Neural cell (in vitro differentiated cells): Measurements from ENCODE around the gene SLX4IP. TPM values are rescaled to one million over a fixed set of nuclear protein-coding genes. Genes with fewer than 3 reads are reported as not detected.

Experiments
- H2AFZ ChIP-seq: fragments of 200-600, 300-800 bp; sonication (generic), shearing (Covaris generic); 2 replicates; pipeline ENCODE4 v1.6.0; 2014; ENCODE audit warnings: low read depth, mild to moderate bottlenecking, antibody characterized with exemption, low read length, moderate library complexity
- H3F3A ChIP-seq: fragments of 200-600 bp; shearing (Covaris generic); 2 replicates; pipeline ENCODE4 v1.6.1; 2016; ENCODE audit warnings: mild to moderate bottlenecking, moderate library complexity, mixed read lengths, antibody characterized with exemption, low read length; ENCODE audit not compliant: insufficient read depth, poor library complexity, severe bottlenecking
- H3K27ac ChIP-seq: fragments of 200-600, 300-800 bp; sonication (generic), shearing (Covaris generic); 2 replicates; pipeline ENCODE4 v1.5.1; 2014; ENCODE audit warnings: mild to moderate bottlenecking, low read length, moderate library complexity
- H3K27me3 ChIP-seq: fragments of 300-800, 200-600 bp; sonication (generic), shearing (Covaris generic); 2 replicates; pipeline ENCODE4 v1.6.0; 2014; ENCODE audit warnings: mild to moderate bottlenecking, low read depth, low read length, moderate library complexity; ENCODE audit not compliant: insufficient read depth
- H3K36me3 ChIP-seq: fragments of 300-800, 200-600 bp; sonication (generic), shearing (Covaris generic); 2 replicates; pipeline ENCODE4 v1.5.1; 2014; ENCODE audit warnings: mild to moderate bottlenecking, antibody characterized with exemption, low read length, moderate library complexity; ENCODE audit not compliant: insufficient read depth
- H3K4me2 ChIP-seq: fragments of 300-800, 200-600 bp; sonication (generic), shearing (Covaris generic); 2 replicates; pipeline ENCODE4 v1.6.0; 2014; ENCODE audit warnings: mild to moderate bottlenecking, low read length
- H3K4me3 ChIP-seq: fragments of 300-800, 200-600 bp; sonication (generic), shearing (Covaris generic); 2 replicates; pipeline ENCODE4 v1.5.1; 2014; ENCODE audit warnings: mild to moderate bottlenecking, low read length, moderate library complexity
- H3K79me2 ChIP-seq: fragments of 200-600 bp; shearing (Covaris generic); replicated peaks from 2 replicates; pipeline ENCODE4 v1.6.0; 2014; ENCODE audit warnings: mild to moderate bottlenecking, low read length, moderate library complexity; ENCODE audit not compliant: insufficient read depth
- H3K9ac ChIP-seq: fragments of 300-800, 200-600 bp; sonication (generic), shearing (Covaris generic); 2 replicates; pipeline ENCODE4 v1.6.1; 2016; ENCODE audit warnings: mild to moderate bottlenecking, low read length, mixed read lengths
- H3K9me2 ChIP-seq: fragments of 200-600 bp; shearing (Covaris generic); 2 replicates; pipeline ENCODE4 v1.6.1; 2016; ENCODE audit warnings: mild to moderate bottlenecking, low read length, mixed read lengths; ENCODE audit not compliant: insufficient read depth
- H3K9me3 ChIP-seq: fragments of 200-600, 300-800 bp; sonication (generic), shearing (Covaris generic); 2 replicates; pipeline ENCODE4 v1.6.1; 2016; ENCODE audit warnings: mild to moderate bottlenecking, mixed run types, low read length, moderate library complexity, mixed read lengths
- H4K20me1 ChIP-seq: fragments of 200-600 bp; shearing (Covaris generic); 2 replicates; pipeline ENCODE4 v1.6.1; 2016; ENCODE audit warnings: mild to moderate bottlenecking, mixed run types; ENCODE audit not compliant: insufficient read depth
- CTCF ChIP-seq: fragments of 450-650 bp; IDR thresholded peaks from 2 replicates; pipeline ENCODE4 v1.5.1; 2014; ENCODE audit warnings: antibody characterized with exemption, mild to moderate bottlenecking, moderate library complexity; ENCODE audit not compliant: poor library complexity, severe bottlenecking
- EP300 ChIP-seq: fragments of 450-650 bp; conservative IDR thresholded peaks from 2 replicates; pipeline ENCODE4 v1.6.1; 2014; ENCODE audit warnings: antibody characterized with exemption, mild to moderate bottlenecking, moderate library complexity; ENCODE audit not compliant: poor library complexity, severe bottlenecking
- EZH2 ChIP-seq: fragments of 200-600, 300-800 bp; shearing (Covaris generic), sonication (generic); IDR thresholded peaks from 2 replicates; pipeline ENCODE4 v1.6.1; 2014; ENCODE audit warnings: antibody characterized with exemption, low read length, borderline replicate concordance, mild to moderate bottlenecking; ENCODE audit not compliant: insufficient read depth, poor library complexity, severe bottlenecking
- MXI1 ChIP-seq: fragments of 450-650 bp; conservative IDR thresholded peaks from 2 replicates; pipeline ENCODE4 v1.6.1; 2014; ENCODE audit warnings: antibody characterized with exemption, mild to moderate bottlenecking; ENCODE audit not compliant: poor library complexity, severe bottlenecking
- POLR2AphosphoS5 ChIP-seq: IDR thresholded peaks from 2 replicates; pipeline ENCODE4 v1.6.1; 2012
- RAD21 ChIP-seq: fragments of 450-650 bp; conservative IDR thresholded peaks from 2 replicates; pipeline ENCODE4 v1.6.1; 2014; ENCODE audit warnings: antibody characterized with exemption, mild to moderate bottlenecking, moderate library complexity
- SMC3 ChIP-seq: fragments of 450-650 bp; conservative IDR thresholded peaks from 2 replicates; pipeline ENCODE4 v1.6.1; 2014; ENCODE audit warnings: antibody characterized with exemption, mild to moderate bottlenecking, moderate library complexity; ENCODE audit not compliant: poor library complexity
- TAF1 ChIP-seq: IDR thresholded peaks from 2 replicates; pipeline ENCODE4 v1.6.1; 2012; ENCODE audit warnings: low read depth
- polyA plus RNA-seq: library from polyadenylated mRNA; depleted of rRNA; stranded (reverse); fragments of >200 nt; gene quantifications from 2 replicates; pipeline ENCODE4 v1.2.3, GENCODE V29; 2014
- TF ChIP-seq, protein P1 (sequence below): IDR thresholded peaks from 2 replicates; pipeline ENCODE4 v1.6.1; 2012; ENCODE audit warnings: borderline replicate concordance

SLX4IP gene
- polyA plus RNA-seq, 1 donor from 2014 or later, result 6.4 TPM

DNA sequence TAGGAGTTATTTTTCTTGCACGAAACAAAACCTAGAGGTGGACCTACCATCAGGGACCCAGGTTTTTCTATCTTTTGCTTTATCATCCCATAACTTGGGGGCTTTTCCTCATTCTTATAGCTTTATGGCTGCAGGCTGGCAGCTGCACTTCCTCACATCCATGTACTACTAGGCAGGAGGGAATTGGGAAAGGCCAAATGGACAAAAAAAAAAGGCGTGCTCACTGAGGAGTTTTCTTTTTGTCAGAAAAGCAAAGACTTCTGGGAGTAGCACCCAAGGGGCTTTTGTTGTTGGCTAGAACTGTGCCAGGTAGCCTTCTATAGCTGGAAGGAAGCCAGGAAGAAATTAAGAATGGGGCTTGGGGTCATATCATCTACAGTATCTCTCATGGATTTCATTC, 61.4 kb downstream of the SLX4IP start:
- H3K9me2 ChIP-seq, result no peaks in the 10 kb centered on the region
- H3K36me3 ChIP-seq, result no peaks in the 10 kb centered on the region
- no peak overlapping the region for H3K4me2 ChIP-seq
- no peaks in the 10 kb centered on the region for H4K20me1 ChIP-seq
- H2AFZ ChIP-seq, result no peak overlapping the region
- no peak overlapping the region for H3K27ac ChIP-seq
- H3K9ac ChIP-seq, result no peak overlapping the region
- no peaks in the 10 kb centered on the region for H3K27me3 ChIP-seq
- no peaks in the 10 kb centered on the region for H3F3A ChIP-seq
- peaks cover 7% of the 10 kb centered on the region for H3K79me2 ChIP-seq
- TF ChIP-seq POLR2AphosphoS5 (no peak), RAD21 (no peak), SMC3 (no peak), MXI1 (no peak), EP300 (no peak), CTCF (no peak), EZH2 (no peak), TAF1 (no peak)
- TF ChIP-seq, protein P1, sequence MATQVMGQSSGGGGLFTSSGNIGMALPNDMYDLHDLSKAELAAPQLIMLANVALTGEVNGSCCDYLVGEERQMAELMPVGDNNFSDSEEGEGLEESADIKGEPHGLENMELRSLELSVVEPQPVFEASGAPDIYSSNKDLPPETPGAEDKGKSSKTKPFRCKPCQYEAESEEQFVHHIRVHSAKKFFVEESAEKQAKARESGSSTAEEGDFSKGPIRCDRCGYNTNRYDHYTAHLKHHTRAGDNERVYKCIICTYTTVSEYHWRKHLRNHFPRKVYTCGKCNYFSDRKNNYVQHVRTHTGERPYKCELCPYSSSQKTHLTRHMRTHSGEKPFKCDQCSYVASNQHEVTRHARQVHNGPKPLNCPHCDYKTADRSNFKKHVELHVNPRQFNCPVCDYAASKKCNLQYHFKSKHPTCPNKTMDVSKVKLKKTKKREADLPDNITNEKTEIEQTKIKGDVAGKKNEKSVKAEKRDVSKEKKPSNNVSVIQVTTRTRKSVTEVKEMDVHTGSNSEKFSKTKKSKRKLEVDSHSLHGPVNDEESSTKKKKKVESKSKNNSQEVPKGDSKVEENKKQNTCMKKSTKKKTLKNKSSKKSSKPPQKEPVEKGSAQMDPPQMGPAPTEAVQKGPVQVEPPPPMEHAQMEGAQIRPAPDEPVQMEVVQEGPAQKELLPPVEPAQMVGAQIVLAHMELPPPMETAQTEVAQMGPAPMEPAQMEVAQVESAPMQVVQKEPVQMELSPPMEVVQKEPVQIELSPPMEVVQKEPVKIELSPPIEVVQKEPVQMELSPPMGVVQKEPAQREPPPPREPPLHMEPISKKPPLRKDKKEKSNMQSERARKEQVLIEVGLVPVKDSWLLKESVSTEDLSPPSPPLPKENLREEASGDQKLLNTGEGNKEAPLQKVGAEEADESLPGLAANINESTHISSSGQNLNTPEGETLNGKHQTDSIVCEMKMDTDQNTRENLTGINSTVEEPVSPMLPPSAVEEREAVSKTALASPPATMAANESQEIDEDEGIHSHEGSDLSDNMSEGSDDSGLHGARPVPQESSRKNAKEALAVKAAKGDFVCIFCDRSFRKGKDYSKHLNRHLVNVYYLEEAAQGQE, result no peak
- H3K9me3 ChIP-seq, result no peaks in the 10 kb centered on the region
- no peak overlapping the region for H3K4me3 ChIP-seq

DNA sequence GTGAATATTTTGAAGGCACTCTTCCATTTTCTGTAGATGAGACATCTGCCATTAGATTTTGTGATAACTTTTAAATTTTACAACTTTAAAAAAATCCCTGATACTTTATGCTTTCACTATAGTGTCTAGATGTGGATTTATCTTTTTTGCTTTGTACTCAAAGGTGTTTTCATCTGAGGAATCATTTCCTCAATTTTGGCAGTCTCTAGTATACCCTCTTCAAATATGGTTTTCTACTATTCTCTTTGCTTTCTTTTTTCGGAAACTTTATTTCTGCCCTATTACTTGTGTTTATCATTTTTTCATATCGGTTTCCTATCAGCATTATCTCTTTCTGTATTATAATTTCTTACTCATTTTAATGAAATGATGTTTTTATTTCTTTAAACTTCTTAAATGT, 62.2 kb downstream of the SLX4IP start:
- Histone ChIP-seq H4K20me1 (no peaks in the 10 kb centered on the region), H3K9ac (no peak overlapping the region), H3K36me3 (no peaks in the 10 kb centered on the region), H3K9me2 (no peaks in the 10 kb centered on the region), H3K4me2 (no peak overlapping the region), H3K79me2 (peaks cover 7% of the 10 kb centered on the region), H2AFZ (no peak overlapping the region), H3K27me3 (no peaks in the 10 kb centered on the region), H3K4me3 (no peak overlapping the region), H3K27ac (no peak overlapping the region), H3K9me3 (no peaks in the 10 kb centered on the region), H3F3A (no peaks in the 10 kb centered on the region)
- TF ChIP-seq MXI1, result no peak
- no peak for TF ChIP-seq EP300
- TF ChIP-seq, protein P1, result no peak
- no peak for TF ChIP-seq TAF1
- no peak for TF ChIP-seq POLR2AphosphoS5
- TF ChIP-seq EZH2, result no peak
- no peak for TF ChIP-seq RAD21
- TF ChIP-seq CTCF, result no peak
- TF ChIP-seq SMC3, result no peak
